ENCODE measurements around the gene ATP1A4.
"Not testable (repeated sequence)": the region's sequence is repeated elsewhere in the genome, so short reads cannot be mapped to it uniquely, and the experiment has no call there.

DNA sequence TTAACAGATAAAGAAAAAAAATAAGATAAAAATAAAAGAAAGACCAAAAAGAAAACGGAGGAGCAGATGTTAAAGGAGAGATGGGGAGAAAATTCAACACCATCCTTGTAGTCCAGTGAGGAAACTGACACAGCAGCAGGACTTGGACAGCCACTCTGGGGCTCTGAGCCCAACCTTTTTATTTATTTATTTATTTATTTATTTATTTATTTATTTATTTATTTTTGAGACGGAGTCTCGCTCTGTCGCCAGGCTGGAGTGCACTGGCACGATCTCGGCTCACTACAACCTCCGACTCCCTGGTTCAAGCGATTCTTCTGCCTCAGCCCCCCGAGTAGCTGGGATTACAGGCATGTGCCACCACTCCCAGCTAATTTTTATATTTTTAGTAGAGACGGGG lies 39.9 kb upstream of the ATP1A4 start:
- TF ChIP-seq, protein P1, sequence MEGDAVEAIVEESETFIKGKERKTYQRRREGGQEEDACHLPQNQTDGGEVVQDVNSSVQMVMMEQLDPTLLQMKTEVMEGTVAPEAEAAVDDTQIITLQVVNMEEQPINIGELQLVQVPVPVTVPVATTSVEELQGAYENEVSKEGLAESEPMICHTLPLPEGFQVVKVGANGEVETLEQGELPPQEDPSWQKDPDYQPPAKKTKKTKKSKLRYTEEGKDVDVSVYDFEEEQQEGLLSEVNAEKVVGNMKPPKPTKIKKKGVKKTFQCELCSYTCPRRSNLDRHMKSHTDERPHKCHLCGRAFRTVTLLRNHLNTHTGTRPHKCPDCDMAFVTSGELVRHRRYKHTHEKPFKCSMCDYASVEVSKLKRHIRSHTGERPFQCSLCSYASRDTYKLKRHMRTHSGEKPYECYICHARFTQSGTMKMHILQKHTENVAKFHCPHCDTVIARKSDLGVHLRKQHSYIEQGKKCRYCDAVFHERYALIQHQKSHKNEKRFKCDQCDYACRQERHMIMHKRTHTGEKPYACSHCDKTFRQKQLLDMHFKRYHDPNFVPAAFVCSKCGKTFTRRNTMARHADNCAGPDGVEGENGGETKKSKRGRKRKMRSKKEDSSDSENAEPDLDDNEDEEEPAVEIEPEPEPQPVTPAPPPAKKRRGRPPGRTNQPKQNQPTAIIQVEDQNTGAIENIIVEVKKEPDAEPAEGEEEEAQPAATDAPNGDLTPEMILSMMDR (IDR thresholded peaks at IDR 0.05): not testable (repeated sequence)
- not testable (repeated sequence) for TF ChIP-seq POLR2A, POLR2AphosphoS5 (IDR thresholded peaks at IDR 0.05)

All from prostate gland (tissue), 2 donors.